ENCODE data around the gene ZNF561.

DNA sequence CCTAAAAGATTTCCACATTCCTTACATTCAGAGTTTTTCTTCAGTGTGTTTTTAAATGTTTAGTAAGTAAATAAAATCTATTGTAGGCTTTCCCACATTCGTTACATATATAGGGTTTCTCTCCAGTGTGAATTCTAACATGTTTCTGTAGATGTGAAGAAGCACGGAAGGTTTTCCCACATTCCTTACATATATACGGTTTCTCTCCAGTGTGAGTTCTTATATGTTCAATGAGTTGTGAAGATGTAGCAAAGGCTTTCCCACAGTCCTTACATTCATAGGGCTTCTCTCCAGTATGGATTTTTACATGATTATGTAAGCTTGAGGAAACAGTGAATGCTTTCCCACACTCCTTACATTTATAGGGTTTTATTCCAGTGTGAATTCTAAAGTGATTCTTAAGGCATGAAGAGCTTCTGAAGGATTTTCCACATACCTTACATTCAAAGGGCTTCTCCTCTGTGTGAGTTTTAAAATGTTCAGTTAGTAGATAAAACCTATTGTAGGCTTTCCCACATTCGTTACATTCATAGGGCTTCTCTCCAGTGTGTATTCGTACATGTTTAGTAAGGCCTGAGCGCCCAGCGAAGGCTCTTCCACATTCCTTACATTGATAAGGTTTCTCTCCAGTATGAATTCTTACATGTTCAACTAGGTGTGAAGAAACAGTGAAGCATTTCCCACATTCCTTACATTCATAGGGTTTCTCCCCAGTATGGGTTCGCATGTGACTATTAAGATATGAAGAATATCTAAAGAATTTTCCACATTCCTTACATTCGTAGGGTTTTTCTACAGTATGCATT is 54.9 kb downstream of the ZNF561 start:
- TF ChIP-seq, protein P1, sequence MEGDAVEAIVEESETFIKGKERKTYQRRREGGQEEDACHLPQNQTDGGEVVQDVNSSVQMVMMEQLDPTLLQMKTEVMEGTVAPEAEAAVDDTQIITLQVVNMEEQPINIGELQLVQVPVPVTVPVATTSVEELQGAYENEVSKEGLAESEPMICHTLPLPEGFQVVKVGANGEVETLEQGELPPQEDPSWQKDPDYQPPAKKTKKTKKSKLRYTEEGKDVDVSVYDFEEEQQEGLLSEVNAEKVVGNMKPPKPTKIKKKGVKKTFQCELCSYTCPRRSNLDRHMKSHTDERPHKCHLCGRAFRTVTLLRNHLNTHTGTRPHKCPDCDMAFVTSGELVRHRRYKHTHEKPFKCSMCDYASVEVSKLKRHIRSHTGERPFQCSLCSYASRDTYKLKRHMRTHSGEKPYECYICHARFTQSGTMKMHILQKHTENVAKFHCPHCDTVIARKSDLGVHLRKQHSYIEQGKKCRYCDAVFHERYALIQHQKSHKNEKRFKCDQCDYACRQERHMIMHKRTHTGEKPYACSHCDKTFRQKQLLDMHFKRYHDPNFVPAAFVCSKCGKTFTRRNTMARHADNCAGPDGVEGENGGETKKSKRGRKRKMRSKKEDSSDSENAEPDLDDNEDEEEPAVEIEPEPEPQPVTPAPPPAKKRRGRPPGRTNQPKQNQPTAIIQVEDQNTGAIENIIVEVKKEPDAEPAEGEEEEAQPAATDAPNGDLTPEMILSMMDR (conservative IDR thresholded peaks at IDR 0.05 in 1 of 2, IDR thresholded peaks at IDR 0.05 in 1 of 2; ENCODE audit: extremely low read depth in 1 of 2, insufficient read depth in 1 of 2, low read depth in 1 of 2, low read length in 2 of 2) = no peak
- TF ChIP-seq EZH2 (IDR thresholded peaks at IDR 0.05; ENCODE audit: borderline replicate concordance, low read length) = no peak

All from mammary epithelial cell (primary cell).